H1 (cell line): ENCODE results near the gene SLCO4A1. TPM values are rescaled to one million over a fixed set of nuclear protein-coding genes. Genes with fewer than 3 reads are reported as not detected.

Experiments
- CTCF ChIA-PET: fragments of 300-600 bp; sonication (Branson Sonifier 250); formaldehyde crosslinking; loops from one replicate; lab custom pipeline; 2021; ENCODE audit not compliant: partially characterized antibody; lab: Charles Lee
- POLR2A ChIA-PET: fragments of 300-600 bp; sonication (Branson Sonifier 250); formaldehyde crosslinking; loops from one replicate; lab custom pipeline; 2021; ENCODE audit warnings: inconsistent platforms; ENCODE audit not compliant: partially characterized antibody; lab: Charles Lee
- DNase-seq, 2 experiments: peaks; one replicate each; pipeline versions ENCODE4 v3.0.0 to v3.0.0-alpha.2; 2010 to 2022; ENCODE audit warnings: low spot score in 2 of 2, low read depth in 1 of 2, mixed read lengths in 1 of 2
- FAIRE-seq: peaks from 2 replicates; lab custom pipeline; 2011; peaks lifted over from hg19 to GRCh38; lab: Jason Lieb, UNC
- H2AFZ ChIP-seq: 2 replicates; pipeline ENCODE4 v1.8.1; 2012; ENCODE audit warnings: low read length, inconsistent platforms
- H2AK5ac ChIP-seq: 2 replicates; pipeline ENCODE4 v1.6.1; 2013; ENCODE audit warnings: low read depth, low read length
- H2BK120ac ChIP-seq: replicated peaks from 2 replicates; pipeline ENCODE3; 2013; ENCODE audit warnings: low read depth, low read length, inconsistent platforms
- H2BK12ac ChIP-seq: 2 replicates; pipeline ENCODE4 v1.6.1; 2013; ENCODE audit warnings: low read depth, low read length
- H2BK15ac ChIP-seq: 2 replicates; pipeline ENCODE4 v1.6.1; 2013; ENCODE audit warnings: low read length
- H2BK20ac ChIP-seq: 2 replicates; pipeline ENCODE4 v1.6.1; 2013; ENCODE audit warnings: low read length
- H2BK5ac ChIP-seq: 2 replicates; pipeline ENCODE4 v1.6.1; 2013; ENCODE audit warnings: low read depth, low read length
- H3K14ac ChIP-seq: 2 replicates; pipeline ENCODE4 v1.6.1; 2013; ENCODE audit warnings: inconsistent platforms; ENCODE audit not compliant: insufficient read length
- H3K18ac ChIP-seq: 2 replicates; pipeline ENCODE4 v1.6.1; 2013; ENCODE audit warnings: low read length; ENCODE audit errors: extremely low read depth
- H3K23ac ChIP-seq: 2 replicates; pipeline ENCODE4 v1.6.1; 2013; ENCODE audit warnings: inconsistent platforms; ENCODE audit not compliant: insufficient read length
- H3K23me2 ChIP-seq: 2 replicates; pipeline ENCODE4 v1.6.1; 2013; ENCODE audit warnings: low read depth, low read length
- H3K27ac ChIP-seq: 2 replicates; pipeline ENCODE4 v1.6.1; 2011; ENCODE audit warnings: low read depth, low read length, inconsistent platforms
- H3K27me3 ChIP-seq, 4 experiments: replicated peaks in 1 of 4; 1 replicate in 1 of 4; 2 replicates in 3 of 4; pipeline versions ENCODE4 v1.6.1 to v1.8.1; 2011 to 2013; ENCODE audit warnings: low read length in 3 of 4, mild to moderate bottlenecking in 3 of 4, inconsistent platforms in 2 of 4, mixed read lengths in 2 of 4, moderate library complexity in 1 of 4; ENCODE audit not compliant: control insufficient read depth in 3 of 4, insufficient read depth in 3 of 4; ENCODE audit errors: extremely low read depth in 1 of 4
- H3K36me3 ChIP-seq, 4 experiments: 2 replicates each; pipeline versions ENCODE4 v1.6.1 to v1.8.1; 2011 to 2013; ENCODE audit warnings: mild to moderate bottlenecking in 4 of 4, low read length in 3 of 4, moderate library complexity in 2 of 4, control low read depth in 1 of 4, inconsistent platforms in 1 of 4; ENCODE audit not compliant: insufficient read depth in 4 of 4, control insufficient read depth in 2 of 4
- H3K4ac ChIP-seq: replicated peaks from 2 replicates; pipeline ENCODE3; 2013; ENCODE audit warnings: low read length, low read depth, mixed read lengths, inconsistent platforms; ENCODE audit not compliant: insufficient read length
- H3K4me1 ChIP-seq, 4 experiments: replicated peaks in 1 of 4; 1 replicate in 1 of 4; 2 replicates in 3 of 4; pipeline versions ENCODE4 v1.6.1 to v1.8.1; 2011 to 2013; ENCODE audit warnings: low read length in 3 of 4, inconsistent platforms in 2 of 4, mixed read lengths in 1 of 4; ENCODE audit not compliant: insufficient read depth in 4 of 4, control insufficient read depth in 3 of 4
- H3K4me2 ChIP-seq, 2 experiments: 2 replicates each; pipeline versions ENCODE4 v1.6.1 to v1.8.1; 2011 to 2013; ENCODE audit warnings: low read depth in 2 of 2, low read length in 2 of 2, control low read depth in 1 of 2, inconsistent platforms in 1 of 2, mild to moderate bottlenecking in 1 of 2; ENCODE audit not compliant: insufficient read depth in 1 of 2
- H3K4me3 ChIP-seq, 4 experiments: fragments of 200-600, 300-600 bp in 1 of 4; sonication (generic), shearing (Covaris generic), sonication (Bioruptor Twin) in 1 of 4; 2 replicates each; pipeline versions ENCODE4 v1.5.1 to v1.8.1; 2011 to 2016; ENCODE audit warnings: low read length in 4 of 4, low read depth in 3 of 4, control low read depth in 2 of 4, inconsistent platforms in 2 of 4, mild to moderate bottlenecking in 2 of 4, mixed read lengths in 1 of 4, moderate library complexity in 1 of 4; ENCODE audit not compliant: insufficient read depth in 2 of 4; ENCODE audit errors: extremely low read depth in 1 of 4
- H3K56ac ChIP-seq: replicated peaks from 2 replicates; pipeline ENCODE3; 2013; ENCODE audit warnings: low read depth, mild to moderate bottlenecking, mixed read lengths, low read length, inconsistent platforms; ENCODE audit not compliant: insufficient read length
- H3K79me1 ChIP-seq: 2 replicates; pipeline ENCODE4 v1.6.1; 2013; ENCODE audit warnings: low read depth, low read length, control low read depth
- H3K79me2 ChIP-seq, 2 experiments: 2 replicates each; pipeline versions ENCODE4 v1.6.1 to v1.8.1; 2012 to 2013; ENCODE audit warnings: low read length in 2 of 2, mild to moderate bottlenecking in 2 of 2, inconsistent platforms in 1 of 2; ENCODE audit not compliant: insufficient read depth in 2 of 2, control insufficient read depth in 1 of 2
- H3K9ac ChIP-seq, 4 experiments: replicated peaks in 1 of 4; 1 replicate in 1 of 4; 2 replicates in 3 of 4; pipeline versions ENCODE4 v1.6.1 to v1.8.1; 2011 to 2013; ENCODE audit warnings: low read depth in 3 of 4, low read length in 3 of 4, control low read depth in 2 of 4, mild to moderate bottlenecking in 2 of 4, moderate library complexity in 2 of 4, inconsistent platforms in 1 of 4; ENCODE audit errors: extremely low read depth in 1 of 4
- H3K9me3 ChIP-seq, 2 experiments: 2 replicates each; pipeline versions ENCODE4 v1.6.1 to v1.8.1; 2012 to 2013; ENCODE audit warnings: mild to moderate bottlenecking in 2 of 2, moderate library complexity in 2 of 2, control low read depth in 1 of 2, inconsistent platforms in 1 of 2, low read depth in 1 of 2, low read length in 1 of 2, mixed read lengths in 1 of 2; ENCODE audit not compliant: insufficient read depth in 2 of 2
- H4K20me1 ChIP-seq, 2 experiments: replicated peaks in 1 of 2; 2 replicates each; pipeline versions ENCODE3 to v1.8.1; 2011 to 2013; ENCODE audit warnings: inconsistent platforms in 2 of 2, low read length in 2 of 2, mild to moderate bottlenecking in 1 of 2; ENCODE audit not compliant: insufficient read depth in 2 of 2, control insufficient read depth in 1 of 2
- H4K5ac ChIP-seq: 2 replicates; pipeline ENCODE4 v1.6.1; 2013; ENCODE audit warnings: low read length, low read depth, mixed read lengths, inconsistent platforms; ENCODE audit not compliant: insufficient read length
- H4K8ac ChIP-seq: 2 replicates; pipeline ENCODE4 v1.8.0; 2013; ENCODE audit warnings: mild to moderate bottlenecking, moderate library complexity, low read length, inconsistent platforms; ENCODE audit not compliant: insufficient read depth; ENCODE audit errors: extremely low read depth
- H4K91ac ChIP-seq: replicated peaks from 2 replicates; pipeline ENCODE3; 2013; ENCODE audit warnings: low read length, mixed read lengths, inconsistent platforms; ENCODE audit not compliant: insufficient read length
- EP300 ChIP-seq, 2 experiments: IDR thresholded peaks; 1 replicate in 1 of 2; 2 replicates in 1 of 2; pipeline ENCODE4 v1.6.1; 2011 to 2012; ENCODE audit warnings: low read depth in 2 of 2, low read length in 2 of 2, mild to moderate bottlenecking in 2 of 2, borderline replicate concordance in 1 of 2, inconsistent platforms in 1 of 2, moderate library complexity in 1 of 2
- FOSL1 ChIP-seq: IDR thresholded peaks from 2 replicates; pipeline ENCODE4 v1.6.1; 2011; ENCODE audit warnings: mild to moderate bottlenecking, low read depth, low read length, moderate library complexity; ENCODE audit not compliant: insufficient read depth
- GABPA ChIP-seq: IDR thresholded peaks from 2 replicates; pipeline ENCODE4 v1.6.1; 2011; ENCODE audit warnings: mild to moderate bottlenecking, low read length, moderate library complexity, borderline replicate concordance; ENCODE audit not compliant: insufficient read depth
- JUN ChIP-seq: IDR thresholded peaks from 2 replicates; pipeline ENCODE4 v1.6.1; 2011; ENCODE audit warnings: low read depth, mild to moderate bottlenecking, improper control_type of control experiment, low read length
- KDM1A ChIP-seq: fragments of 200-600, 300-600 bp; sonication (generic); IDR thresholded peaks from 2 replicates; pipeline ENCODE4 v1.7.1; 2016; ENCODE audit warnings: mild to moderate bottlenecking, low read length, borderline replicate concordance
- MAFK ChIP-seq: IDR thresholded peaks from 2 replicates; pipeline ENCODE4 v1.6.1; 2012; ENCODE audit warnings: low read depth, mild to moderate bottlenecking, improper control_type of control experiment, low read length
- RNF2 ChIP-seq: fragments of 200-900, 300-1000 bp; sonication (generic); IDR thresholded peaks from 2 replicates; pipeline ENCODE4 v1.7.1; 2016; ENCODE audit warnings: borderline replicate concordance, low read depth, mild to moderate bottlenecking, antibody characterized with exemption, low read length; ENCODE audit not compliant: poor library complexity, severe bottlenecking; ENCODE audit errors: missing control alignments
- SRF ChIP-seq: IDR thresholded peaks from 2 replicates; pipeline ENCODE4 v1.6.1; 2011; ENCODE audit warnings: mild to moderate bottlenecking, low read depth, low read length, moderate library complexity
- ZNF274 ChIP-seq: IDR thresholded peaks from 2 replicates; pipeline ENCODE4 v1.7.0; 2012; ENCODE audit warnings: low read length, borderline replicate concordance; ENCODE audit errors: extremely low read depth
- WGBS, 2 experiments: shearing (Covaris generic) in 1 of 2; methylation state at CpG; one replicate each; pipeline versions ENCODE4 v1.1.6 to v1.1.7; 2013 to 2015; ENCODE audit warnings: low lambda C conversion rate in 2 of 2, mixed read lengths in 2 of 2, inconsistent platforms in 1 of 2, low coverage in 1 of 2, missing lambda C conversion rate in 1 of 2; ENCODE audit not compliant: insufficient replicate concordance in 2 of 2, insufficient coverage in 1 of 2, insufficient read length in 1 of 2; ENCODE audit errors: extremely low coverage in 1 of 2, missing lambda C conversion rate in 1 of 2; 5-methylcytosine and 5-hydroxymethylcytosine counted together
- polyA plus RNA-seq, 7 experiments: library from polyadenylated mRNA; depleted of rRNA in 3 of 7; stranded (reverse) in 5 of 7; unstranded in 2 of 7; fragments of >200 nt in 5 of 7; fragments of 200-250 nt in 2 of 7; gene quantifications; 1 replicate in 5 of 7; 2 replicates in 1 of 7; 4 replicates in 1 of 7; pipeline versions ENCODE4 v1.2.1 to v1.2.3, GENCODE V29; 2011 to 2013; ENCODE audit warnings: missing spikeins in 2 of 7, mixed read lengths in 2 of 7
- total RNA-seq: library from RNA; stranded (reverse); fragmentation: NEBNext Ultra II Directional; extraction: Animal tissue kit (Norgen Biotek cat#: 25700); gene quantifications from 2 replicates; pipeline ENCODE4 v1.2.1, GENCODE V29; 2021

The SLCO4A1 gene
- total and polyA plus RNA-seq, 2 of the 8 experiments (the other 6 are each of a cell fraction or from before 2014, with no cell fraction given) = 10.5 to 18.5 TPM

- H3K23me2 ChIP-seq = no peaks in the 10 kb centered on the region
- no peak overlapping the region for H2AFZ ChIP-seq
- H3K4me3 ChIP-seq = no peak overlapping the region
- no peak overlapping the region for H2BK15ac ChIP-seq
- H3K4ac ChIP-seq = no peak overlapping the region
- no peaks in the 10 kb centered on the region for H3K36me3 ChIP-seq
- no peak for FAIRE-seq
- H3K9me3 ChIP-seq = no peaks in the 10 kb centered on the region
- peak overlapping the region; percentile 35; the same call in 1 of the 2 replicates for H2BK5ac ChIP-seq
- H3K79me2 ChIP-seq = no peaks in the 10 kb centered on the region
- H4K91ac ChIP-seq = no peak overlapping the region
- H2BK12ac ChIP-seq = no peak overlapping the region
- no peak overlapping the region for H3K27ac ChIP-seq
- peaks cover 2 to 11% (median 7%) of the 10 kb centered on the region in 4 experiments for H3K27me3 ChIP-seq
- peaks cover 0 to 3% of the 10 kb centered on the region in 2 experiments for H4K20me1 ChIP-seq
- no peak overlapping the region for H3K9ac ChIP-seq
- no peaks in the 10 kb centered on the region for H3K4me1 ChIP-seq
- H2BK20ac ChIP-seq = no peak overlapping the region
- H3K56ac ChIP-seq = no peak overlapping the region
- H3K23ac ChIP-seq = no peak overlapping the region
- H2BK120ac ChIP-seq = no peak overlapping the region
- H3K18ac ChIP-seq = no peak overlapping the region
- no peak overlapping the region for H4K5ac ChIP-seq
- CTCF ChIA-PET = interaction anchor here (1.0 to 3.5 kb wide), 3 partner anchors 9 to 77 kb away, joined by 3 to 15 read pairs (median 4); no protein-coding TSS in a partner anchor
- H3K4me2 ChIP-seq = no peak overlapping the region
- H2AK5ac ChIP-seq = no peak overlapping the region
- DNase-seq = no peak
- POLR2A ChIA-PET = no interaction called here
- no peaks in the 10 kb centered on the region for H3K79me1 ChIP-seq
- no peak overlapping the region for H3K14ac ChIP-seq
- 91% methylated on average over 10 of the region's 10 CpGs; no CpG with 5 or more reads in 1 of the 2 experiments for WGBS, 2 experiments
- no peak overlapping the region for H4K8ac ChIP-seq
- TF ChIP-seq JUN = no peak
- no peak for TF ChIP-seq EP300 (IDR thresholded peaks at IDR 0.05; ENCODE audit: borderline replicate concordance in 1 of 2, low read depth in 2 of 2, low read length in 2 of 2)
- no peak for TF ChIP-seq MAFK
- no peak for TF ChIP-seq GABPA
- TF ChIP-seq ZNF274 = no peak
- TF ChIP-seq SRF = no peak
- TF ChIP-seq FOSL1 = no peak
- TF ChIP-seq KDM1A = no peak
- no peak for TF ChIP-seq RNF2
These were observed 72.9 kb downstream of the SLCO4A1 start for GRCh38 chr20:62715201-62715600.
